Cardiac fibroblast (primary cell): ENCODE data around the gene PTPRS.
A peak's percentile ranks its signal among the peaks of the same experiment; 100 is the strongest.

Source experiments
- DNase-seq, 2 donors: peaks; one replicate each; pipeline versions ENCODE4 v3.0.0 to v3.0.0-alpha.2; 2010; ENCODE audit warnings: low read depth in 2 of 2
- H3K4me3 ChIP-seq, 2 donors: replicated peaks in 1 of 2; 1 replicate in 1 of 2; 2 replicates in 1 of 2; pipeline ENCODE4 v1.5.1; 2011; ENCODE audit warnings: low read depth in 2 of 2, low read length in 2 of 2, mild to moderate bottlenecking in 2 of 2, moderate library complexity in 1 of 2
- TF ChIP-seq, protein P1 (sequence below): IDR thresholded peaks from one replicate; pipeline ENCODE4 v1.5.1; 2011; ENCODE audit warnings: low read depth, mild to moderate bottlenecking, low read length, inconsistent platforms

Gene PTPRS

DNA sequence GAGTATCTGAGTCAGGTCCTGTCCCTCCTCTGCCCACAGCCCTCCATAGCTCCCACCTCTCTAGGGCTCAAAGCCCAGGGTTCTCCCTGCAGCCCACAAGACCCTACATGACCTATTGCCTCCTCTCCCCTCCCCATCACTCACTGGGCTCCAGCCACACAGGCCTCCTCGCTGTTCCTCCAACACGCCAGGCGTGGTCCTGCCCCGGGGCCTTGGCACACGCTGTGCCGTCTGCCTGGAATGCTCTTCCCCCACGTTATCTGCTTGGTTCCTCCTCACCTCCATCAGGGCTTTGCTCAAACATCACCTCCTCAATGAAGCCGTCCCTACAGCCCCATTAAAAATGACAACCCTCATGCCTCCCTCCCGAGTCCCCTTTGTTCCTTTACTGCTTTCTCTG, 21.1 kb downstream of the PTPRS start:
- no peak overlapping the region for H3K4me3 ChIP-seq
- DNase-seq = no peak
- TF ChIP-seq, protein P1, sequence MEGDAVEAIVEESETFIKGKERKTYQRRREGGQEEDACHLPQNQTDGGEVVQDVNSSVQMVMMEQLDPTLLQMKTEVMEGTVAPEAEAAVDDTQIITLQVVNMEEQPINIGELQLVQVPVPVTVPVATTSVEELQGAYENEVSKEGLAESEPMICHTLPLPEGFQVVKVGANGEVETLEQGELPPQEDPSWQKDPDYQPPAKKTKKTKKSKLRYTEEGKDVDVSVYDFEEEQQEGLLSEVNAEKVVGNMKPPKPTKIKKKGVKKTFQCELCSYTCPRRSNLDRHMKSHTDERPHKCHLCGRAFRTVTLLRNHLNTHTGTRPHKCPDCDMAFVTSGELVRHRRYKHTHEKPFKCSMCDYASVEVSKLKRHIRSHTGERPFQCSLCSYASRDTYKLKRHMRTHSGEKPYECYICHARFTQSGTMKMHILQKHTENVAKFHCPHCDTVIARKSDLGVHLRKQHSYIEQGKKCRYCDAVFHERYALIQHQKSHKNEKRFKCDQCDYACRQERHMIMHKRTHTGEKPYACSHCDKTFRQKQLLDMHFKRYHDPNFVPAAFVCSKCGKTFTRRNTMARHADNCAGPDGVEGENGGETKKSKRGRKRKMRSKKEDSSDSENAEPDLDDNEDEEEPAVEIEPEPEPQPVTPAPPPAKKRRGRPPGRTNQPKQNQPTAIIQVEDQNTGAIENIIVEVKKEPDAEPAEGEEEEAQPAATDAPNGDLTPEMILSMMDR = no peak

DNA sequence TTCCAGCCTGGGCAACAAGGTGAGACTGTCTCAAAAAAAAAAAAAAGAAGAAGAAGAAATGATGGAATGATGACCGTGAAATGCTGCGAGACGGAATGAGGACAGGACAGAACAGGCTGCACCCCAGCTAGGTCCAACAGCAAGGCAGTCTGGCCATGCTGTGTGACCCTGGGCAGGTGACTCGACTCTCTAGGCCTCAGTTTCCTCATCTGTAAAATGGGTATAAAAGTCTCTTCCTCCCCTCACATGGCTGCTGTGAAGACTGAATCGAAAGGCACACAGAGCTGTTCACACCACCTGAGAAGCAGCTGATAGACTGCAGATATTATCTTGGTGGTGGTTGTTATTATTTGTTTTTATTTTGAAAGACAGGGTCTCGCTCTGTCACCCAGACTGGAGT, 22.3 kb downstream of the PTPRS start:
- TF ChIP-seq, protein P1 = no peak
- no peak overlapping the region for H3K4me3 ChIP-seq
- no peak for DNase-seq

DNA sequence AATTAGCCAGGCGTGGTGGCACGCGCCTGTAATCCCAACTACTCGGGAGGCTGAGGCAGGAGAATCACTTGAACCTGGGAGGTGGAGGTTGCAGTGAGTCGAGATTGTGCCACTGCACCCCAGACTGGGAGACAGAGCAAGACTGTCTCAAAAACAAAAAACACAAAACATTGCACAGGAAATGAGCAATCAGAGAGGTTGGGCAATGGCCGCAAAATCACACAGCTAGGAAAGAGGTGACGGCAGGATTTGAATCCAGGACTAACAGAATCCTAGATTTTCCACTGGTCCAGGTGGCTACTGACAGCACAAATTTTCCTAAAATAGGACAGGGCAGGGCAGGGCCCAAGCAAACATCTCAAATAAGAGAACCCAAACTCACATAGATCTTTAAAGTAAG, 23.3 kb downstream of the PTPRS start:
- DNase-seq = peak in 1 of 2 donors; percentile 9
- H3K4me3 ChIP-seq = no peak overlapping the region
- TF ChIP-seq, protein P1 = no peak

DNA sequence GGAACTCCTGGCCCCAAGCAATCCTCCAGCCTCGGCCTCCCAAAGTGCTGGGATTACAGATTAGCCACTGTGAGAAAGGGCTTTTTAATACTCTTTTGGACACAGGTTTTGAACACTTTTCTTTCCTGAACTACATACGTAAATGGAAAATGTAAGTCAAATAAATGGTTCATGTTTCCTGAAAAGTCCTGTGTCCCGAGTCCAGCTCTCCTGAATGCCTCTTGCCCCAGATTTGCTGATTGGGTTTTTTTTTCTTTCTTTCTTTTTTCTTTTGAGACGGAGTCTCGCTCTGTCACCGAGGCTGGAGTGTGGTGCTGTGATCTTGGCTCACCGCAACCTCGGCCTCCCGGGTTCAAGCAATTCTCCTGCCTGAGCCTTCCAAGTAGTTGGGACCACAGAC, 24.5 kb downstream of the PTPRS start:
- TF ChIP-seq, protein P1 = no peak
- DNase-seq = no peak
- no peak overlapping the region for H3K4me3 ChIP-seq

DNA sequence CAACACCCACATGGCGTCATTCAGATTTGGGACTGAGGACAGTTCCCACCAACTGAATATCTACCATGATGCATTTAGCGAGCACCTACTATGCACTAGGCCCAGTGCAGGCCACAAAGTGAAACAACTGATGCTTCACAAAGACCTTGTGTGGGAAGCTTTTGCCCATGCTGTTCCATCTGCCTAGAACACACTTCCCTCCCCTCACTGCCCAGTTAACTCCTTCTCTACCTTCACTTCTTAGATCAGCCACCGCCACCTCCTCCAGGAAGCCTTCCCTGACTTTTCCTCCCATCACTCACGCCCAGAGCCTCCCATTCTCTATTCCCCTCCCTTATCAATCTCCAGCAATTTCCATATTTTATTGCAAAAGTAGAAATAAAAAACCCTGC, 25.7 kb downstream of the PTPRS start:
- no peak overlapping the region for H3K4me3 ChIP-seq
- TF ChIP-seq, protein P1 = no peak
- no peak for DNase-seq

DNA sequence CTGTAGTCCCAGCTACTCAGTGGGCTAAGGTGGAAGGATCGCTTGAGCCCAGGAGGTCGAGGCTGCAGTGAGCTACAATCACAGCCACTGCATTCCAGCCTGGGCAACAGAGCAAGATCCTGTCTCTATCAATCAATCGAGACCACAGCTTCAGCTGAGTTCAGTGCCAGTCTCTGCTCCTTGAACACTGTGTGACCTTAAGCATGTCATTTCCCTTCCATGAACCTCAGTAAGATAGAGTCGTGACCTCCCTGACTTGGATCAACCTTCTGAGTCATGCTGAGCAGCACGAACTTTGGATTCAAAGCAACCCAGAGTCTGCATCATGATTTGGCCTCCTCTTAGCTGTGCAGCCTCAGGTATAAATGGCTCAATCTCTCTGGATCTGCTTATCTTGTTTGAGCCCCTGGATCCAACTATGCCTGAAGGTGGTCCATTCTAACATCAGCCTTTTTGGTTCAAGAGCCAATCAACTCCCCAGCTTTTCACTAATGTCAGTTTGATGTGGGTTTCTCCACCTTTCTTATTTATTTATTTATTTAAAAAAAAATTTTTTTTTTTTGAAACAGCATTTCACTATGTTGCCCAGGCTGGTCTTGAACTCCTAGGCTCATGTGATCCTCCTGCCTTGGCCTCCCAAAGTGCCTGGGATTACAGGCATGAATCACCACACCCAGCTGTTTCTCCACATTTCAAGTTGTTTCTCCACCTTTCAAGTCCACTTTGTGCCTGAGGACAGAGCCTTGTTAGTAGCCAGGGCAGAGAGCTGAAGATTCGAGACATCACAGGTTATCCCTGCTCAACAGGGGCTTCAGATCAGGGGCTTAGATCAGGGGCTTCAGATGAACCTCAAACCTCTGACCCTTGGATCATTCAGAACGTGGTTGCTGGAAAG, 26.4 kb downstream of the PTPRS start:
- TF ChIP-seq, protein P1 = no peak
- H3K4me3 ChIP-seq = no peak overlapping the region
- DNase-seq = peak in 1 of 2 donors; percentile 37

DNA sequence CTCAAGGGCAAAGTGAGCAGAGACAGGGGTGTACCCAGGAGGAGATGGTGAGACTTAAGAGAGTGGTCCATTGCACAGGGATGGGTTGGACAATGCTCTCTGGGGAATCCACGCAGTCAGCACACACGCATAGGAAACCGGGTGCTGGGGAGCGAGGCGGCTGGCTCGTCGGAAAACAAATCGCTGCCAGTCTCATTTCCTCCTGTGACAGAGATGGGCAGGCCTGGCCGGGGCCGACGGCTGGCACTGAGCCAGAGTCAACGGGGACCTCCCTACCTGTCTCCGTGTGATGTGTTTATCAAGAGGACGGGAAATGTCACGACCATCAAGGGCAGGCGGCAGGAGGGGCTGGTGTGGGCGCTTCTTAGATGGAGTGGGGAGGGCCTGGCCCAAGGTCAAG, 27.3 kb downstream of the PTPRS start:
- no peak overlapping the region for H3K4me3 ChIP-seq
- no peak for DNase-seq
- TF ChIP-seq, protein P1 = no peak
